SK-N-SH treated with all-trans-retinoic acid at 6 μM for 48 hours (cell line): Measurements from ENCODE around the gene CNP.

Source experiments
- CSDC2 ChIP-seq: fragments of 250-450 bp; sonication (Bioruptor Pico); IDR thresholded peaks from 2 replicates; pipeline ENCODE4 v1.5.0; 2020; ENCODE audit warnings: mild to moderate bottlenecking, moderate library complexity
- ESRRG ChIP-seq: fragments of 250-450 bp; sonication (Bioruptor Pico); IDR thresholded peaks from 2 replicates; pipeline ENCODE4 v1.6.1; 2021; ENCODE audit warnings: mild to moderate bottlenecking
- OSR1 ChIP-seq: fragments of 250-450 bp; sonication (Bioruptor Pico); IDR thresholded peaks from 2 replicates; pipeline ENCODE4 v1.8.0; 2022; ENCODE audit warnings: moderate library complexity, mild to moderate bottlenecking, inconsistent platforms
- TOX ChIP-seq: fragments of 250-450 bp; sonication (Bioruptor Pico); IDR thresholded peaks from 2 replicates; pipeline ENCODE4 v1.8.0; 2021; ENCODE audit warnings: mild to moderate bottlenecking, moderate library complexity, borderline replicate concordance
- ZFP3 ChIP-seq: fragments of 250-450 bp; sonication (Bioruptor Pico); IDR thresholded peaks from 2 replicates; pipeline ENCODE4 v1.5.0; 2020; ENCODE audit warnings: mild to moderate bottlenecking, moderate library complexity
- ZNF70 ChIP-seq: fragments of 450-650 bp; formaldehyde crosslinking; IDR thresholded peaks from 2 replicates; pipeline ENCODE4 v1.5.0; 2020; ENCODE audit warnings: mild to moderate bottlenecking, moderate library complexity
- TF ChIP-seq, protein P1 (sequence below): fragments of 250-450 bp; sonication (Bioruptor Pico); IDR thresholded peaks from 2 replicates; pipeline ENCODE4 v1.8.0; 2021; ENCODE audit warnings: low read depth, mild to moderate bottlenecking, moderate library complexity, borderline replicate concordance
- TF ChIP-seq, protein P2 (sequence below): fragments of 250-450 bp; sonication (Bioruptor Pico); IDR thresholded peaks from 2 replicates; pipeline ENCODE4 v1.8.0; 2020; ENCODE audit warnings: mild to moderate bottlenecking, moderate library complexity, borderline replicate concordance

GRCh38 chr17:41972571-41973407, 6.2 kb downstream of the CNP start:
- TF ChIP-seq OSR1, result no peak
- no peak for TF ChIP-seq ZNF70 (CRISPR knock-in tag)
- no peak for TF ChIP-seq ESRRG (CRISPR knock-in tag)
- TF ChIP-seq ZFP3, result no peak; the same call in 1 of the 2 replicates
- TF ChIP-seq TOX (CRISPR knock-in tag), result no peak
- TF ChIP-seq, protein P1, sequence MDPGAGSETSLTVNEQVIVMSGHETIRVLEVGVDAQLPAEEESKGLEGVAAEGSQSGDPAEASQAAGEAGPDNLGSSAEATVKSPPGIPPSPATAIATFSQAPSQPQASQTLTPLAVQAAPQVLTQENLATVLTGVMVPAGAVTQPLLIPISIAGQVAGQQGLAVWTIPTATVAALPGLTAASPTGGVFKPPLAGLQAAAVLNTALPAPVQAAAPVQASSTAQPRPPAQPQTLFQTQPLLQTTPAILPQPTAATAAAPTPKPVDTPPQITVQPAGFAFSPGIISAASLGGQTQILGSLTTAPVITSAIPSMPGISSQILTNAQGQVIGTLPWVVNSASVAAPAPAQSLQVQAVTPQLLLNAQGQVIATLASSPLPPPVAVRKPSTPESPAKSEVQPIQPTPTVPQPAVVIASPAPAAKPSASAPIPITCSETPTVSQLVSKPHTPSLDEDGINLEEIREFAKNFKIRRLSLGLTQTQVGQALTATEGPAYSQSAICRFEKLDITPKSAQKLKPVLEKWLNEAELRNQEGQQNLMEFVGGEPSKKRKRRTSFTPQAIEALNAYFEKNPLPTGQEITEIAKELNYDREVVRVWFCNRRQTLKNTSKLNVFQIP (CRISPR knock-in tag), result no peak
- TF ChIP-seq CSDC2 (CRISPR knock-in tag), result no peak
- TF ChIP-seq, protein P2, sequence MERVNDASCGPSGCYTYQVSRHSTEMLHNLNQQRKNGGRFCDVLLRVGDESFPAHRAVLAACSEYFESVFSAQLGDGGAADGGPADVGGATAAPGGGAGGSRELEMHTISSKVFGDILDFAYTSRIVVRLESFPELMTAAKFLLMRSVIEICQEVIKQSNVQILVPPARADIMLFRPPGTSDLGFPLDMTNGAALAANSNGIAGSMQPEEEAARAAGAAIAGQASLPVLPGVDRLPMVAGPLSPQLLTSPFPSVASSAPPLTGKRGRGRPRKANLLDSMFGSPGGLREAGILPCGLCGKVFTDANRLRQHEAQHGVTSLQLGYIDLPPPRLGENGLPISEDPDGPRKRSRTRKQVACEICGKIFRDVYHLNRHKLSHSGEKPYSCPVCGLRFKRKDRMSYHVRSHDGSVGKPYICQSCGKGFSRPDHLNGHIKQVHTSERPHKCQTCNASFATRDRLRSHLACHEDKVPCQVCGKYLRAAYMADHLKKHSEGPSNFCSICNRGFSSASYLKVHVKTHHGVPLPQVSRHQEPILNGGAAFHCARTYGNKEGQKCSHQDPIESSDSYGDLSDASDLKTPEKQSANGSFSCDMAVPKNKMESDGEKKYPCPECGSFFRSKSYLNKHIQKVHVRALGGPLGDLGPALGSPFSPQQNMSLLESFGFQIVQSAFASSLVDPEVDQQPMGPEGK (CRISPR knock-in tag), result no peak
